Measurements from ENCODE around the gene NCR3LG1. TPM values are rescaled to one million over a fixed set of nuclear protein-coding genes. Genes with fewer than 3 reads are reported as not detected.

The NCR3LG1 gene
- total and polyA plus RNA-seq, 2 donors (not counting 3 experiments of a cell fraction or from before 2014, with no cell fraction given) = 2.2 to 8.1 TPM

GRCh38 chr11:17347676-17348075 is 3.9 kb upstream of the NCR3LG1 start:
- no peak for FAIRE-seq
- BruUV-seq (replicated peaks) = no TSS peak
- Histone ChIP-seq H3K4me3 (replicated peaks in 1 of 3; ENCODE audit: insufficient read depth in 1 of 3, low read depth in 1 of 3, low read length in 3 of 3) (no peak overlapping the region), H3K9me3 (replicated peaks; ENCODE audit: control insufficient read depth, insufficient read depth, low read length) (no peaks in the 10 kb centered on the region), H3K4me1 (ENCODE audit: control insufficient read depth, extremely low read depth, insufficient read depth, low read length) (peaks cover 4% of the 10 kb centered on the region), H4K20me1 (replicated peaks; ENCODE audit: control insufficient read depth, extremely low read depth, insufficient read depth, low read length) (no peaks in the 10 kb centered on the region), H3K9ac (replicated peaks; ENCODE audit: extremely low read depth, insufficient read depth, low read length) (no peak overlapping the region), H3K27me3 (ENCODE audit: control insufficient read depth in 2 of 2, insufficient read depth in 2 of 2, low read length in 2 of 2) (no peaks in the 10 kb centered on the region), H3K9me1 (replicated peaks; ENCODE audit: control insufficient read depth, extremely low read depth, insufficient read depth, low read length) (no peaks in the 10 kb centered on the region), H3K36me3 (ENCODE audit: control insufficient read depth in 2 of 2, extremely low read depth in 1 of 2, insufficient read depth in 2 of 2, low read length in 2 of 2) (no peaks in the 10 kb centered on the region), H2AFZ (ENCODE audit: low read depth, low read length) (no peak overlapping the region), H3K27ac (ENCODE audit: insufficient read depth, low read depth, low read length) (no peak overlapping the region), H3K79me2 (ENCODE audit: control insufficient read depth, insufficient read depth, low read length) (no peaks in the 10 kb centered on the region), H3K4me2 (ENCODE audit: insufficient read depth, low read length) (no peak overlapping the region)
- dilution Hi-C loops (cut with MboI; ENCODE audit: extremely low pct_ligation_motif_present, low sequenced_read_pairs) = no loop called here
- ChIA-PET CTCF (no interaction called here), POLR2A (interaction anchor here (0.6 kb wide), 1 partner anchor 59 kb away, joined by 12 read pairs; no protein-coding TSS in a partner anchor)
- intact Hi-C loops (cut with micrococcal nuclease) = no loop called here
- DNase-seq (ENCODE audit: low read depth, low spot score) = no peak
- TF ChIP-seq POLR2A (IDR thresholded peaks at IDR 0.05; ENCODE audit: low read depth, low read length) (no peak), POLR2AphosphoS5 (IDR thresholded peaks at IDR 0.05; ENCODE audit: insufficient read depth, low read depth, low read length) (no peak), MYC (IDR thresholded peaks at IDR 0.05; ENCODE audit: low read depth, low read length) (no peak), MAX (IDR thresholded peaks at IDR 0.05; ENCODE audit: insufficient read depth, insufficient read length) (no peak), GATA2 (IDR thresholded peaks at IDR 0.05; ENCODE audit: insufficient read depth, insufficient read length, low read depth, low read length) (no peak), CTCF (IDR thresholded peaks at IDR 0.05; ENCODE audit: extremely low read depth in 1 of 2, insufficient read depth in 1 of 2, low read depth in 1 of 2, low read length in 2 of 2) (no peak), EZH2 (IDR thresholded peaks at IDR 0.05; ENCODE audit: borderline replicate concordance, low read depth, low read length, severe bottlenecking) (no peak), JUN (IDR thresholded peaks at IDR 0.05; ENCODE audit: borderline replicate concordance, insufficient read depth, insufficient read length, low read depth) (no peak), FOS (IDR thresholded peaks at IDR 0.05; ENCODE audit: borderline replicate concordance, insufficient read depth, low read length) (no peak)

Data from endothelial cell of umbilical vein (primary cell).